H9 (cell line): ENCODE results near the gene GM2A. TPM values are rescaled to one million over a fixed set of nuclear protein-coding genes. Genes with fewer than 3 reads are reported as not detected.

Experiments used
- DNase-seq: peaks from one replicate; pipeline ENCODE4 v3.0.0-alpha.2; 2017
- H2AFZ ChIP-seq: one replicate; pipeline ENCODE4 v1.6.1; 2013; ENCODE audit warnings: mild to moderate bottlenecking, low read length, control low read depth, moderate library complexity
- H2AK5ac ChIP-seq: 2 replicates; pipeline ENCODE4 v1.6.1; 2013; ENCODE audit warnings: low read length, control low read depth, mixed read lengths; ENCODE audit not compliant: insufficient read length
- H2BK120ac ChIP-seq: one replicate; pipeline ENCODE4 v1.6.1; 2013; ENCODE audit warnings: low read depth, mild to moderate bottlenecking, low read length, control low read depth, inconsistent platforms; ENCODE audit not compliant: poor library complexity, severe bottlenecking
- H2BK12ac ChIP-seq: 2 replicates; pipeline ENCODE4 v1.6.1; 2013; ENCODE audit warnings: low read length, control low read depth, mixed read lengths, low read depth; ENCODE audit not compliant: insufficient read length
- H2BK15ac ChIP-seq: 2 replicates; pipeline ENCODE4 v1.6.1; 2013; ENCODE audit warnings: low read depth, low read length, control low read depth
- H2BK20ac ChIP-seq: one replicate; pipeline ENCODE4 v1.6.1; 2013; ENCODE audit warnings: low read depth, mild to moderate bottlenecking, low read length, control low read depth, inconsistent platforms; ENCODE audit not compliant: poor library complexity, severe bottlenecking
- H2BK5ac ChIP-seq: 2 replicates; pipeline ENCODE4 v1.6.1; 2013; ENCODE audit warnings: low read length, control low read depth, mixed read lengths; ENCODE audit not compliant: insufficient read length
- H3K14ac ChIP-seq: 2 replicates; pipeline ENCODE4 v1.6.1; 2013; ENCODE audit warnings: low read length, control low read depth; ENCODE audit not compliant: insufficient read depth
- H3K18ac ChIP-seq: 2 replicates; pipeline ENCODE4 v1.6.1; 2013; ENCODE audit warnings: low read depth, mild to moderate bottlenecking, mixed read lengths, low read length, control low read depth; ENCODE audit not compliant: insufficient read length
- H3K23ac ChIP-seq: 2 replicates; pipeline ENCODE4 v1.6.1; 2013; ENCODE audit warnings: low read length, control low read depth, mixed read lengths, low read depth; ENCODE audit not compliant: insufficient read length
- H3K23me2 ChIP-seq: 2 replicates; pipeline ENCODE4 v1.6.1; 2013; ENCODE audit warnings: low read depth, mild to moderate bottlenecking, mixed read lengths, low read length, control low read depth; ENCODE audit not compliant: insufficient read length, poor library complexity, severe bottlenecking
- H3K27ac ChIP-seq: 2 replicates; pipeline ENCODE4 v1.5.1; 2013; ENCODE audit warnings: low read length, control low read depth, mixed read lengths, low read depth; ENCODE audit not compliant: insufficient read length
- H3K27me3 ChIP-seq: 2 replicates; pipeline ENCODE4 v1.6.1; 2013; ENCODE audit warnings: low read length, control low read depth, inconsistent platforms; ENCODE audit not compliant: insufficient read depth
- H3K4ac ChIP-seq: 2 replicates; pipeline ENCODE4 v1.6.1; 2013; ENCODE audit warnings: low read depth, mild to moderate bottlenecking, control low read depth, inconsistent platforms, low read length, moderate library complexity
- H3K4me1 ChIP-seq: 2 replicates; pipeline ENCODE4 v1.6.1; 2013; ENCODE audit warnings: low read length, control low read depth, inconsistent platforms; ENCODE audit not compliant: insufficient read depth
- H3K4me2 ChIP-seq: 2 replicates; pipeline ENCODE4 v1.6.1; 2013; ENCODE audit warnings: low read length, control low read depth, mixed read lengths; ENCODE audit not compliant: insufficient read length, insufficient read depth
- H3K56ac ChIP-seq: 2 replicates; pipeline ENCODE4 v1.6.1; 2013; ENCODE audit warnings: low read depth, mild to moderate bottlenecking, mixed read lengths, low read length, control low read depth; ENCODE audit not compliant: insufficient read length
- H3K79me1 ChIP-seq: 2 replicates; pipeline ENCODE4 v1.6.1; 2013; ENCODE audit warnings: low read depth, mild to moderate bottlenecking, moderate library complexity, low read length, control low read depth, inconsistent platforms; ENCODE audit not compliant: insufficient read depth, poor library complexity, severe bottlenecking
- H3K79me2 ChIP-seq: 2 replicates; pipeline ENCODE4 v1.6.1; 2013; ENCODE audit warnings: low read length, control low read depth, inconsistent platforms; ENCODE audit not compliant: insufficient read depth
- H3K9ac ChIP-seq: 2 replicates; pipeline ENCODE4 v1.6.1; 2013; ENCODE audit warnings: low read length, control low read depth, mixed read lengths; ENCODE audit not compliant: insufficient read length; ENCODE audit errors: extremely low read depth
- H3K9me3 ChIP-seq: one replicate; pipeline ENCODE4 v1.6.1; 2013; ENCODE audit warnings: low read depth, low read length, inconsistent platforms; ENCODE audit not compliant: control insufficient read depth
- H3T11ph ChIP-seq: one replicate; pipeline ENCODE4 v1.6.1; 2013; ENCODE audit warnings: mild to moderate bottlenecking, low read length, control low read depth, inconsistent platforms
- H4K20me1 ChIP-seq: one replicate; pipeline ENCODE4 v1.6.1; 2013; ENCODE audit not compliant: control insufficient read depth, insufficient read length, insufficient read depth
- H4K5ac ChIP-seq: 2 replicates; pipeline ENCODE4 v1.6.1; 2013; ENCODE audit warnings: low read depth, mild to moderate bottlenecking, mixed read lengths, low read length, control low read depth; ENCODE audit not compliant: insufficient read length
- H4K8ac ChIP-seq: replicated peaks from 2 replicates; pipeline ENCODE4 v1.6.1; 2013; ENCODE audit warnings: low read length, control low read depth, mixed read lengths, low read depth; ENCODE audit not compliant: insufficient read length
- H4K91ac ChIP-seq: 2 replicates; pipeline ENCODE4 v1.6.1; 2013; ENCODE audit warnings: low read depth, mild to moderate bottlenecking, moderate library complexity, mixed read lengths, low read length, control low read depth; ENCODE audit not compliant: insufficient read length
- H3K27ac Mint-ChIP-seq, 3 experiments: 2 replicates in 2 of 3; 3 replicates in 1 of 3; pipeline ENCODE4 v1.8.0; 2020 to 2021; ENCODE audit warnings: mixed read lengths in 3 of 3, mild to moderate bottlenecking in 1 of 3, moderate library complexity in 1 of 3
- H3K27me3 Mint-ChIP-seq: 2 replicates; pipeline ENCODE4 v1.8.0; 2021; ENCODE audit warnings: low read depth, mild to moderate bottlenecking, moderate library complexity, mixed read lengths
- H3K36me3 Mint-ChIP-seq, 3 experiments: 2 replicates in 2 of 3; 3 replicates in 1 of 3; pipeline ENCODE4 v1.8.0; 2020 to 2021; ENCODE audit warnings: low read depth in 3 of 3, mixed read lengths in 3 of 3; ENCODE audit not compliant: insufficient read depth in 1 of 3
- H3K4me1 Mint-ChIP-seq, 2 experiments: 2 replicates each; pipeline ENCODE4 v1.8.0; 2020; ENCODE audit warnings: mixed read lengths in 2 of 2
- H3K4me3 Mint-ChIP-seq, 2 experiments: 2 replicates in 1 of 2; 3 replicates in 1 of 2; pipeline ENCODE4 v1.8.0; 2020 to 2021; ENCODE audit warnings: mild to moderate bottlenecking in 2 of 2, mixed read lengths in 2 of 2, moderate library complexity in 1 of 2
- H3K9me3 Mint-ChIP-seq, 2 experiments: 2 replicates in 1 of 2; 3 replicates in 1 of 2; pipeline ENCODE4 v1.8.0; 2020; ENCODE audit warnings: mild to moderate bottlenecking in 2 of 2, mixed read lengths in 2 of 2, moderate library complexity in 1 of 2
- WGBS: extraction: QIAGEN DNeasy Blood & Tissue Kit; methylation state at CpG from one replicate; pipeline ENCODE4 v1.1.7; 2013; ENCODE audit warnings: missing lambda C conversion rate, low lambda C conversion rate, mixed read lengths; ENCODE audit not compliant: insufficient read length; ENCODE audit errors: extremely low coverage; 5-methylcytosine and 5-hydroxymethylcytosine counted together
- total RNA-seq: library from RNA; stranded (reverse); gene quantifications from 2 replicates; pipeline ENCODE4 v1.2.1, GENCODE V29; 2021
- TF ChIP-seq, protein P1 (sequence below): fragments of 200-600 bp; sonication (generic); conservative IDR thresholded peaks from 3 replicates; pipeline ENCODE4 v1.8.0; 2021; ENCODE audit warnings: antibody characterized with exemption, mild to moderate bottlenecking

The GM2A gene
- total RNA-seq, 1 experiment from 2014 or later = 27.8 TPM

DNA sequence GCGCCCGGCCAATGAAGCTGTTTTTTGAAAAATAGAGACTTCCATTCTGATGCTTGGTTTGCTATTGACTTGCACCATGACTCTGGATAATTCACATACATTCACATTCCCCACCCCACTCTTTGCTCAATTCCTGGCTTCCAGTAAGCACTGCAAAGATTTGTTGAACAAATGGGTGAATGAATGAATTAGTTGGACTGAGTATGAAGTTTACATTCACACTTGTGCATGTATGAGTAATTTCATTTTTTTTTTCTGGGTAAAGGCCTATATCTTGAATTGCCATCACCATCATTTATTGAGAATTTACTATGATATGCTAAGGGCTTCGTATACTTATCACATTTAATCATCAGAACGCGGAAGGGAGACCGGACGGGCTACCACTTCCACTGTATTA lies 15.3 kb upstream of the GM2A start:
- no peak overlapping the region for H2AFZ ChIP-seq
- H3K79me2 ChIP-seq = no peaks in the 10 kb centered on the region
- H3K4me2 ChIP-seq = no peak overlapping the region
- Mint-ChIP-seq H3K4me3 (no peak overlapping the region), H3K36me3 (peaks cover 0 to 6% (median 0%) of the 10 kb centered on the region in 3 experiments; a peak in 1 of 7 replicates), H3K27ac (no peak overlapping the region), H3K27me3 (peaks cover 5% of the 10 kb centered on the region; the same call in 1 of the 2 replicates), H3K9me3 (peaks cover 6% of the 10 kb centered on the region in 2 experiments; a peak in 3 of 5 replicates), H3K4me1 (peaks cover 18 to 35% of the 10 kb centered on the region in 2 experiments)
- no peak overlapping the region for H2BK120ac ChIP-seq
- no peak overlapping the region for H4K5ac ChIP-seq
- H3K9me3 ChIP-seq = no peaks in the 10 kb centered on the region
- H3K27ac ChIP-seq = no peak overlapping the region
- H3K79me1 ChIP-seq = no peaks in the 10 kb centered on the region
- H3T11ph ChIP-seq = no peak overlapping the region
- H4K91ac ChIP-seq = no peak overlapping the region
- no peaks in the 10 kb centered on the region for H3K23me2 ChIP-seq
- no peak for DNase-seq
- no peak overlapping the region for H2BK12ac ChIP-seq
- H2AK5ac ChIP-seq = no peak overlapping the region
- H2BK15ac ChIP-seq = no peak overlapping the region
- no peak overlapping the region for H3K9ac ChIP-seq
- H2BK20ac ChIP-seq = no peak overlapping the region
- no peak overlapping the region for H3K14ac ChIP-seq
- no peak overlapping the region for H4K8ac ChIP-seq
- H3K23ac ChIP-seq = no peak overlapping the region
- TF ChIP-seq, protein P1, sequence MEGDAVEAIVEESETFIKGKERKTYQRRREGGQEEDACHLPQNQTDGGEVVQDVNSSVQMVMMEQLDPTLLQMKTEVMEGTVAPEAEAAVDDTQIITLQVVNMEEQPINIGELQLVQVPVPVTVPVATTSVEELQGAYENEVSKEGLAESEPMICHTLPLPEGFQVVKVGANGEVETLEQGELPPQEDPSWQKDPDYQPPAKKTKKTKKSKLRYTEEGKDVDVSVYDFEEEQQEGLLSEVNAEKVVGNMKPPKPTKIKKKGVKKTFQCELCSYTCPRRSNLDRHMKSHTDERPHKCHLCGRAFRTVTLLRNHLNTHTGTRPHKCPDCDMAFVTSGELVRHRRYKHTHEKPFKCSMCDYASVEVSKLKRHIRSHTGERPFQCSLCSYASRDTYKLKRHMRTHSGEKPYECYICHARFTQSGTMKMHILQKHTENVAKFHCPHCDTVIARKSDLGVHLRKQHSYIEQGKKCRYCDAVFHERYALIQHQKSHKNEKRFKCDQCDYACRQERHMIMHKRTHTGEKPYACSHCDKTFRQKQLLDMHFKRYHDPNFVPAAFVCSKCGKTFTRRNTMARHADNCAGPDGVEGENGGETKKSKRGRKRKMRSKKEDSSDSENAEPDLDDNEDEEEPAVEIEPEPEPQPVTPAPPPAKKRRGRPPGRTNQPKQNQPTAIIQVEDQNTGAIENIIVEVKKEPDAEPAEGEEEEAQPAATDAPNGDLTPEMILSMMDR = no peak
- no CpG with 5 or more reads among the region's 7 CpGs for WGBS
- no peak overlapping the region for H3K4ac ChIP-seq
- no peaks in the 10 kb centered on the region for H4K20me1 ChIP-seq
- no peak overlapping the region for H3K56ac ChIP-seq
- H3K27me3 ChIP-seq = no peaks in the 10 kb centered on the region
- H2BK5ac ChIP-seq = no peak overlapping the region
- no peak overlapping the region for H3K18ac ChIP-seq
- H3K4me1 ChIP-seq = peaks cover 2% of the 10 kb centered on the region; the same call in 1 of the 2 replicates
